GM12891 (cell line): Measurements from ENCODE around the gene SLC34A1.
A peak's percentile ranks its signal among the peaks of the same experiment; 100 is the strongest.
"Not testable (repeated sequence)": the region's sequence is repeated elsewhere in the genome, so short reads cannot be mapped to it uniquely, and the experiment has no call there.

Source experiments
- DNase-seq: peaks from one replicate; pipeline ENCODE4 v3.0.0; 2011; ENCODE audit warnings: low spot score; ENCODE audit not compliant: insufficient read length
- FAIRE-seq: peaks from 2 replicates; lab custom pipeline; 2011; peaks lifted over from hg19 to GRCh38; lab: Jason Lieb, UNC
- PAX5 ChIP-seq: IDR thresholded peaks from 2 replicates; pipeline ENCODE4 v1.6.1; 2011; ENCODE audit warnings: low read length, moderate library complexity, mild to moderate bottlenecking; ENCODE audit not compliant: insufficient read depth, severe bottlenecking
- POLR2A ChIP-seq: IDR thresholded peaks from 2 replicates; pipeline ENCODE4 v1.6.1; 2011; ENCODE audit warnings: low read depth, low read length, control low read depth
- POLR2AphosphoS5 ChIP-seq: IDR thresholded peaks from 2 replicates; pipeline ENCODE4 v1.6.1; 2011; ENCODE audit warnings: low read depth, low read length, control low read depth
- POU2F2 ChIP-seq: IDR thresholded peaks from 2 replicates; pipeline ENCODE4 v1.6.1; 2011; ENCODE audit warnings: low read depth, mild to moderate bottlenecking, control low read depth, low read length, moderate library complexity
- SPI1 ChIP-seq: IDR thresholded peaks from 2 replicates; pipeline ENCODE4 v1.6.1; 2011; ENCODE audit warnings: low read depth, low read length, control low read depth
- TAF1 ChIP-seq: IDR thresholded peaks from 2 replicates; pipeline ENCODE4 v1.6.1; 2011; ENCODE audit warnings: low read depth, low read length, control low read depth

The SLC34A1 gene

DNA sequence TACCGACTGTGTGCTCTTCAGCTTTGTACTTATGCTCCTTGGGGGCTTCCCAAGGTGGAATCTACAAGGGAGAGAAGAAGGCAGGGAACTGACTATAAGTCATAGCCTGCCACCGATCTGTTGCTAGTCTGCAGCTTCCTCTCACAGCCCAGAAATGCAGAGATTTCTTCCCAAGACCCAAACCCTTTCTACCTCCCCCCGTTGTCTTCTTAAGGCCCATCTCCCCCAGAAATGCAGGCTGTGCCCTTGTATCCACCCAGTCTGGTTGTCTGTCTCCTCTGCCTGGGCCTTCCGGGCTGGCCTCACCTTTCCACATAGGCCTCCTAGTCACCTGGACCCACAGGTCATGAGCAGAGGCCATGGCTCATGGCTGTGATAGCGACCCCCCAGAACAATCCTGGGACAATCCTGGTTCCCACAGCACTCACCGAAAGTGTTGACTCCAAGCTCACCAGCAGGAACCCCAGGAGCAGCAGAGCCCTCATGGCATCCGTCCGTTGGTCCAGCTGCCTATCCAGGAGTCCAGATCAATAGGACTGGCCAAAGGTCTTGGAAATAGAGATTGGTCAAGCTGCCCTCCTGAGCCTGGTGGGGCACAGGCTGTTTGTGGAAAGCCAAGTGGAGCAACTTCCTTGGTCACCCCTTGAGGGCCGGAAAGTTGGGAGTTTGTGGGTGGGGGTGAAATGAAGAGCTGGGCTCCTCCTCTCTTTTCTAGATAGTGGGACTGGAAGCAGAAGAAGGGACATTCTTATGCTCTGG lies 25.0 kb downstream of the SLC34A1 start, which contains the start of gene F12:
TSS of gene F12 (minus strand) at position 522 of the 759 bp plus-strand sequence. CDS start at position 485, 37 bp downstream.
- DNase-seq (no peak), FAIRE-seq (peak; percentile 31)
- no peak for TF ChIP-seq SPI1
- TF ChIP-seq POLR2A = no peak
- no peak for TF ChIP-seq TAF1
- no peak for TF ChIP-seq POU2F2
- TF ChIP-seq POLR2AphosphoS5 = no peak
- TF ChIP-seq PAX5 = no peak

DNA sequence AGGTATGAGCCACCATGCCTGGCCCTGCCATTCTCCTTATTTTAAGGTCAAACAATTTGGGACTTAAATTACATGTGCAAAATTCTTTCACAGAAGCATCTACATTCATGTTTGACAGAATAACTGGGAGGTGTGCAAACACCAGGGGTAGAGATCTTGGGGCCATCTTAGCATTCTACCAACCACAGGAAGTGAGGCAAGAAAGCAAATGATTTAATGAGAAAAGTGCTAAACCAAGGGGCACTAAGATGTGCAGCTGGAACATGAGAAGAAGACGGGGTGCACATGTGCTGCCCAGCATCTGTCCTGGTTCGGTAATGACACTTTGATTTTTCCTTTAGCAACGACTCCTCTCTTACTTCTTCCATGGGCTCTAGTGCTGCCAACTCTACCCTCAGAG lies 26.3 kb downstream of the SLC34A1 start:
- TF ChIP-seq POU2F2 = no peak
- TF ChIP-seq PAX5 = no peak
- no peak for TF ChIP-seq POLR2AphosphoS5
- no peak for TF ChIP-seq SPI1
- TF ChIP-seq TAF1 = no peak
- TF ChIP-seq POLR2A = no peak
- peak; percentile 35 for FAIRE-seq

DNA sequence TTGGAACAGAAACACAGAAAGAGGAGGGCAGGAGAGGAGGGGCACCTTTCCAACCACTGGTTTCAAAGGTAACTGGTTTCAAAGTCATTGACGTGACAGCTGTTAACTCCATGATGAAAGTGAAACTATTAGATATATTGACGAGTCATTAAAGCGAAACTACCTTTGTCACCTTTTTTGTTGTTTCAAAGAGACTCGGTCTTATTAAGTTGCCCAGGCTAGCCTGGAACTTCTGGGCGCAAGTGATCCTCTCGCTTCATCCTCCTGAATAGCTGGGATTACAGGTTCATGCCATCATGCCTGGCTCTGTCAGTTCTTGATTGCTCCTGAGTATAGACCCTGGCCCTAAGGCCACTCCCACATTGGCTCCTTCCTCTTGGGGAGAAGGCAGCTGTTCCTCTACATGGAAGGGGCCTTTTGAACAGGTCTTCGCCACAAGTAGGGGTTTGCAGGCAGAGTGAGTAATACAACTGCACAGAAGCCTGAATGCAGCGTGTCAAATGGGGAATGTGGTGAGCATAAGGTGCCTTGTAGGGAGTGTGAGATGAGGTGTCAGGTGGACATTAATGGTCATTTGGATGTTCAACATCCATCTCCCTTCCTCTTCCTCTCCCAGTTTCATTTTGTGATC lies 28.5 kb downstream of the SLC34A1 start:
- DNase-seq (no peak), FAIRE-seq (peak; percentile 93)
- TF ChIP-seq TAF1 (no peak), POU2F2 (no peak), SPI1 (peak; percentile 65), PAX5 (no peak), POLR2AphosphoS5 (no peak)

More for the DNA sequence above, 26.3 kb downstream of the SLC34A1 start:
- no peak for DNase-seq

DNA sequence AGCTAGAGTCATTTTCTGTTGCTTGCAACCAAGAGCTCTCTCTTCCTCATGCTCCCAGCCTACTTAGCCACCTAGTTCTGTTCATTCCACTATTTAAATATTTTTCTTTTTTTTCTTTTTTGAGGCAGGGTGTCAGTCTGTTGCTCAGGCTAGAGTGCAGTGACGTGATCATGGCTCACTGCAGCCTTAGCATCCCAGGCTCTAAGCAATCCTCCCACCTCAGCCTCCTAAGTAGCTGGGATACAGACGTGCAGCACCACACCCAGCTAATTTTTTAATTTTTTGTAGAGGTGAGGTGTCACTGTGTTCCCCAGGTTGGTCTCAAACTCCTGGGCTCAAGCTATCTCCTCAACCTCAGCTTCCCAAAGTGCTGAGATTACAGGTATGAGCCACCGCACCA lies 30.2 kb downstream of the SLC34A1 start:
- DNase-seq (no peak), FAIRE-seq (no peak)
- TF ChIP-seq POLR2AphosphoS5 (no peak), PAX5 (no peak), SPI1 (no peak), POU2F2 (no peak), POLR2A (no peak), TAF1 (no peak)

DNA sequence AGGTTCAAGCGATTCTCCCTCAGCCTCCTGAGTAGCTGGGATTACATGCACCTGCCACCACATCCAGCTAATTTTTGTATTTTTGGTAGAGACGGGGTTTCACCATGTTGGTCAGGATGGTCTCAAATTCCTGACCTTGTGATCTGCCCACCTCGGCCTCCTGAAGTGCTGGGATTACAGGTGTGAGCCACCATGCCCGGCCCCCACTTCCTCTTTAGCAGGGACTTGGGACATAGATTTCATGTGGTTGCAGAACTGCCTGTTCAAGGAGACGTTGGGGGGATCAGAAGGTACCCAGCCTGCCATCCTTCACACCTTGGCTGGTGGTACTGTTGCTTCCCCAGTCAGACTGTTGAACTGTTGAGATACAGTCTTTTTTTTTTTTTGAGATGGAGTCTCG lies 32.8 kb downstream of the SLC34A1 start:
- FAIRE-seq, DNase-seq: not testable (repeated sequence)

DNA sequence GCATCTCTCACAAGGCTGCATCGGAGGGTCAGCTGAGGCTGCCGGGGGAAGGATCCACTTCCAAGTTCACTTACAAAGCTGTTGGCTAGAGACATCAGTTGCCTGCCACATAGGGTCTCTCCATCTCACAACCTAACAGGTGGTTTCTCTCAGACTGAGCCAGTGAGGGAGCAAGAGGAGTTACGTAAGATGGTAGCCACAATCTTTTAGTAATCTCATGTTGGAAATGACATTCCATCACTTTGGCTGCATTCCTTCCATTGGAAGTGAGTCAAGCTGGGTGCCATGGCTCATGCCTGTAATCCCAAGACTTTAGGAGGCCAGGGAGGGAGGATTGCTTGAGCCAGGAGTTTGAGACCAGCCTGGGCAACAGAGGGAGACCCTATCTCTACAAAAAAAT lies 34.8 kb downstream of the SLC34A1 start:
- DNase-seq (no peak), FAIRE-seq (no peak)
- no peak for TF ChIP-seq PAX5

DNA sequence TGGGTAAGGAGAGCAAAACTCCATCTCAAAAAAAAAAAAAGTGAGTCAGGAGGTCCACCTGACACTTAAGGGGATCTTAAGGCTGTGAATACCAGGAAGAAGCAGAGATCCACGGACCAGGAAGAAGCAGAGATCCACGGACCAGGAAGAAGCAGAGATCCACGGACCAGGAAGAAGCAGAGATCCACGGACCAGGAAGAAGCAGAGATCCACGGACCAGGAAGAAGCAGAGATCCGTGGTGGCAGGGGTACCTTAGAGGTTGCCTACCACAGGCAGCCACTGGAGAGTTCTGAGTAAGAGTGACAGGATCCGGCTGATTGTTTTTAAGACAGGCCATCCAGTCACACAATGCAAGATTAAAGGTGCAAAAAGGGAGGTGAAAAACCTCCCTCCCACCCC lies 36.2 kb downstream of the SLC34A1 start:
- not testable (repeated sequence) for DNase-seq, FAIRE-seq

DNA sequence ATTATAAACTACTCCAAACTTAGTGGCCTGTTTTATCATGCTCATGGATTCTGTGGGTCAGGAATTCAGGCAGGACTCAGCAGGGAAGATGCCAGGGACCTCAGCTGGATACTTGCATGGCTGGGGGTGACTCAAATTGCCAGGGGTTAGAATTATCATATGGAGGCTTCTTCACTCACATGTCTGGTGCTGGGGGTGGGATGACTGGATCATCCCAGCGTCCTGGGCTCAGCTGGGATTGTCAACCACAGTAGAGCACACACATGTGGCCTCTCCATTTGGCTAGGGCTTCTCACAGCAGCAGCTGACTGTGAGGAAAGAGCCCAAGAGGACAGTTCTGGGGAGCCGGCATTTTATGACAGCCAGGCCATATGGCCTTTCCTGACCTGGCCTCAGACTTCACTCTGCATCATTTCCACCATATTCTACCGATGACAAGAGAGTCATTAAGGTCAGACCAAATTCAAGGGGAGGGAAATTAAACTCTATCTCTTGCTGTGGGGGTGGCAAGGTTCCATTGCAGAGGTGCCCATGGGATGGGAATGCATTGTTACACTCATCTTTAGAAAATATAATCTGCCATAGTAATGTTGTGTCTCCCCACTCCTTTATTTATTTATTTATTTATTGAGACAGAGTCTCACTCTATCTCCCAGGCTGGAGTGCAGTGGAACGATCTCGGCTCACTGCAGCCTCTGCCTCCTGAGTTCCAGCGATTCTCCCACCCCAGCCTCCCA lies 37.0 kb downstream of the SLC34A1 start:
- DNase-seq (no peak), FAIRE-seq (no peak)
- TF ChIP-seq TAF1 (no peak), POU2F2 (no peak), POLR2AphosphoS5 (no peak), POLR2A (no peak), PAX5 (no peak), SPI1 (no peak)

DNA sequence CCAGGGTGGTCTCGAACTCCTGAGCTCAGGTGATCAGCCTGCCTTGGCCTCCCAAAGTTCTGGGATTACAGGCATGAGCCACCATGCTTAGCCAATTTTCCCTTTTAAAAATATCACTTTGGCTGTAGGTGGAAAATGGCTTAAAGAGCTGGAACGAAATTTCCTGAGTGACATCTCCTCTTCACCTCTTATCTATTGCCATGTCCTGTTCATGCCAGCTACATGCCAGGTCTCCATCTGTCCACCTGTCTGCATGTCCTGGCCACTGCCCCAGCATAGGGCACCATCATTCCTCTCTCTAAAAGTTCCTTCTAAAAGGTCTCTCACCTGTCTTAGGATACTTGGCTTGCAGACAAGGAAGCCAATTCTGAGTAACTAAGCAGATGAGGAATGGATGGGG lies 39.4 kb downstream of the SLC34A1 start:
- TF ChIP-seq POLR2AphosphoS5 (no peak), PAX5 (no peak)
- FAIRE-seq = no peak

DNA sequence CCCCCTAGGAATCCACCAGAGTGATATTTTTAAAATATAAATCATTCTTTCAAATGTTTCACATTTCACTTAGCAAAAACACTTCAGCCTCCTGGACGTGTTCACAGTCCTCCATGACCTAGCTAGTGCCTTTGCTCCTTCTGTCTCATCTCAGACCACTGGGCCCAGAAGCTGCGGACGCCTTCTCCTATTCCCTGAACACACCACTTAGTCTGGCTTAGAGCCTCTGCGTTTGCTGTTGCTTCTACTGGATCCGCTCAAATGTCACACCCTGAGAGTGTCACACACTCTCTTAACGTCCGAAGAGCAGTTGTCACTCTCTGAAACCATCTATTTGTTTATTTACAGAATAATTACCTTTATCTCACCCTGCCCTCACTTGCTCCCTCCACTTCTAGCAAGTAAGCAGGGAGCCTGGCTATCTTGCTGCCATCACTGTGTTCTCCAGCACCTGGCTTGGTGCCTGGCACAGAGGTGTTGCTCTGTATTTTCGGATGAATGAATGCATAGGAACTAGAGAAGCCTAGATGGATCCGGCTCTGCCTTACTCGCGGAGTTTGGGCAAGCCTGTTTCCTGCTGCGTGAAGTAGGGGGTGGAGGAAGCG lies 41.1 kb downstream of the SLC34A1 start:
- DNase-seq (no peak), FAIRE-seq (no peak)
- TF ChIP-seq POU2F2 (no peak), PAX5 (no peak), POLR2AphosphoS5 (no peak), TAF1 (no peak), SPI1 (no peak)

More for the DNA sequence above, 39.4 kb downstream of the SLC34A1 start:
- no peak for DNase-seq
